SKM-1 (cell line): ENCODE measurements around the gene EPHA5.

Experiments used
- DNase-seq: peaks from one replicate; lab custom pipeline; 2025; ENCODE audit not compliant: unreplicated experiment; lab: John Stamatoyannopoulos, UW

Gene EPHA5

DNA sequence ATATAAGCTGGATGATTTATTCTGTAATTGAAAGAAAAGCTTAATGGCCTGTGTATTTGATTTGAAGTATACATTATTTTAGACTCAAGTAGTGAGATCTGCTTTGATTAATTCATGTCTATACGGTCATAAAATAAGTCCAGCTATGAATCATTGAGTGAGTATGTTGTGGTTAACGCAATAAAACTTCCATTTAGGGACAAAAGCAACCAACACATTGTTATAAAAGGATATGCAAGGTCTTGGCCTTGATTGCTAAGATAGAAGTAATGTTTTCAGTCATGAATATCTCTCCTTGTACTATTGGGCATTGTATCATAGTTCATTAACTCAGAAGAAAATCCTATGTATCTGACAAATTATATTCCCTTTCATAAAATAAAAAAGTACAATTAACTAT, 162.1 kb downstream of the EPHA5 start:
- no peak for DNase-seq

DNA sequence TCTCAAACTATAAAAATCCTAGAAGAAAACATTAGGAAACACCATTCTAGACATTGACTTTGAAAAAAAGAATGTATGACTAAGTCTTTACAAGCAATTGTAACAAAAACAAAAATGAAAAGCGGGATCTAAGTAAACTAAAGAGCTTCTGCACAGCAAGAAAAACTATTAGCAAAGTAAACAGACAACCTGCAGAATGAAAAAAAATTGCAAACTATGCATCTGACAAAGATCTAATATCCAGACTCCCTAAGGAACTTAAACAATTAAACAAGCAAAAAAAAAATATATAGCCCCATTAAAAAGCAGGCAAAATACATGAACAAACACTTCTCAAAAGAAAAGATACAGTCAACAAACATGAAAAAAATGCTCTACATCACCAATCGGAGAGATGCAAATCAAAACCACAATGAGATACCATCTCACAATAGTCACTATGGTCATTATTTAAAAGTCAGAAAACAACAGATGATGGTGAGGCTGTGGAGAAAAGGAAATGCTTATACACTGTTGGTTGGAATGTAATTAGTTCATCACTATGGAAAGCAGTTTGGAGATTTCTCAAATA, 168.1 kb downstream of the EPHA5 start:
- DNase-seq = no peak

DNA sequence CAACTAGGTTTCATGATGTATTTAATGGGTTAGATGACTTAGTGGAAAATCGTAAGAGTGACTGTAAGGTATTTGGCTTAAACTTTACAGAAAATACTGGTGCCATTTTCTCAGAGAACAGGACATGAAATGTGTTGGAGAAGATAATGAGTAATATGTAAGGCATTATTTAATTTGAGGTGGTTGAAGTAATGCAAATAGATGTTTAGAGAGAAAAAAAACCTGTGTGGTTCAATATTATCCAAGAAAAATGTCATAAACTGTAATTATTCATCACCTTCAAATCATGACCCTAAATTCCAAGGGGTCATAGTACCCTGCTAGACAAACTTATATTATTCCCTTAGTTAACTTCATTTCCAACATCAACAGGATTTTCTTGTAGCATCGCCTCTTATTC, 171.7 kb downstream of the EPHA5 start:
- no peak for DNase-seq

DNA sequence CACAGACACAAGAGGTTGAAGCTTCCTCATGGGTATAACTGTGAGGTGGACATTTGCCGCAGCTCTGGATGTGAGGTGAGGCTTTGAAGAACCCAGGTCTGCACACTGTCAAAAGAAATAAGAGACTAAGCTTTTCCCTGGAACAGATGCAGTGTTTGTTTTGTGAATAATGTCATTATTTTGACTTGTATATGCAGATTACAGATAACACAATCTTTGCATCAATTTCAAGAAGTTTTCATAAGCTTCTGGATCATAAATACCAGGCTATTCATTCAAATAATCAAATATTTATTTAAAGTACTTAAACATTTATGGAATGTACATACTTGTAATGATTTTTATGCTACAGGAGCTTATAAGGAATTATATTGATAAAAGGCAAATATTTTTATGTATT, 174.8 kb downstream of the EPHA5 start:
- DNase-seq = no peak

DNA sequence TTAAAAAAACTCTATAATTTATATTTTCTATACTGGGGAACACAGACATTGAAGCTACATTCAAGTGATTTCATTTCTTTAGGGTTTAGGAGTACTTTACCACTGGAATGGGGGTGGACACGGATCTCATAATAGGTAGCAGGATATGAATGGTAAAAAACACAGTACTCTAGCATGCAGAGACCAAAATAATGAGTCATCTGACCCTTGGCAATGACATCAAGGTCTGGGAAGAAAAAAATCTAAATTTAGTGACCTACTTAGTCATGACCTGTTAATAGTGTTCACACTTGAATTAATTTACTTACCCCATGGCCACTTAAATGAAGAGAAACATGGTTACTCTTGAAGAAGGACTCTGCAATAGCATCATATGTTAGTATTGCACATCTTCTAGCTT, 187.9 kb downstream of the EPHA5 start:
- no peak for DNase-seq

DNA sequence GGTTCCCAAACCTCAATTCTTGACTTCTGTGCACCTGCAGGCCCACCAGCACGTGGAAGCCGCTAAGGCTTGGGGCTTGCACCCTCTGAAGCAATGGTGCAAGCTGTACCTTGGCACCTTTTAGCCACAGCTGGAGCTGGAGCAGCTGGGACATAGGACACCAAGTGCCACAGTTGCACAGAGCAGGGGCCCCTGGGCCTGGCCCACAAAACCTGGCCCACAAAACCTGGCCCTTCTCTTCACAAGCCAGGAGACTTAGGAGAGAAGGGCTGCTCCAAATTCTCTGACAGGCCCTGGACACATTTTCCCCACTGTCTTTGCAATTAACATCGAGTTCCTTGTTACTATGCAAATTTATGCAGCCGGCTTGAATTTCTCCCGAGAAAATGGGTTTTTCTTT, 197.8 kb downstream of the EPHA5 start:
- no peak for DNase-seq

DNA sequence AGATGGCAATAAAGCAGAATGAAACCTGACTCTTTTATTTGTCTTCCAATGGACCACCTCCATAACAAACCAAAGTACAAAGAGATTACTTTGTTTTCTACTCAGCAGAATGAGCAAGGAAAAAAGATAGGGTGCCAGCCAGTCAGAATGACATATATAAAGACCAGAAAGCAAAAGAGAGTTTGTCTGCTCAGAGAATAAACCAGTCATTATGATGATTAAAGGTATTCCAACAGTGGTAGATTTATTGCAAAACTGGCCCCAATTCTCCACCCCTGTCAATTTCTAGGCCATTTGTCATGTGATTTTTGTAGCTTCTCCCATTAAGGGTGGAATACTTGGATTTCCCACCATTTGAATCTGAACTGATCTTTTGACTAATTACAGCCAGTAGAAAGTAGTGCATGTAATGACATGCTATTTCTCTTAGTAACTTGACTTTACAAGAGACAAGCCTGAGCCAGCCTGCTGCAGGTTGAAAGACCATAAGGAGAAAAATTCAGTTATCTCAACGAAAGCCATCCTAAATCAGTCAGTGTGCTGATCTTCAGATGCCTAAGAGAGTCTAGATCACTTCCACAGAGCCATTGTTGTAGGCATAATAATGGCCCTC, 203.1 kb downstream of the EPHA5 start:
- DNase-seq = no peak

DNA sequence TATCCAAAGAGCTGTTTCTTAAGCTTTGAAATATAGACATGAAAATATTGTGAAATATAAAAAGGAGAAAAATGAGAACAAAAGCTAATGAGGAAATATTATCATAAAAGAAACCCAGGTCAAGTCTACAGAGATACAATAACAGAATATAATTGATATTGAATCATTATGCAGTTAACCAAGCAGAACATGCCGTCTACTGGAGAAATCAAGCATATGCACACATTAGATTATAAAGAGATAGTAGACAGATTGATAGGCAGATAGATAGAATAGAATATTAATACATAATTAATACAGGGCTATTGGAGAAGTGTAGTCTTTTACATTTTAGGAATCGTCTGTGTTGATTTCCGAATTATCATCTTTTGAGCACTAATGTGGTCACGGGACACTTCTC, 208.5 kb downstream of the EPHA5 start:
- no peak for DNase-seq

DNA sequence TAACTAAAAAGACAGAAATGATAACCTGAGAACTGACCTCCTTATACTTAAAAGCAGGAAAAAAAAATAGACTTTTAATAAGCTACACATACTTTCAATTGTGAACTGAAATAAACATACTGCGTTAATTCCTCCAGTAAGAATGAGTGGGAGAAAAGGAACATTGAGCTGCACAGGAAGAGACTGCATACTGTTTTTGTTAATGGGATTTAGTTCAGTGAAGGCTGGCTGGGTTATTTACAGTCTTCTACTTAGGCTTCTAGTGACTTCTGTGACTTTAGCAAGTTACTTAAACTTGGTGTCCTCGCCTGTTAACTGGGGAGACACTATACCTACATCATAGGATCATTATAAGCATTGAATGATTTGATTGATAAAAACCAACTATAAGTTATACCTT, 213.3 kb downstream of the EPHA5 start:
- DNase-seq = no peak

DNA sequence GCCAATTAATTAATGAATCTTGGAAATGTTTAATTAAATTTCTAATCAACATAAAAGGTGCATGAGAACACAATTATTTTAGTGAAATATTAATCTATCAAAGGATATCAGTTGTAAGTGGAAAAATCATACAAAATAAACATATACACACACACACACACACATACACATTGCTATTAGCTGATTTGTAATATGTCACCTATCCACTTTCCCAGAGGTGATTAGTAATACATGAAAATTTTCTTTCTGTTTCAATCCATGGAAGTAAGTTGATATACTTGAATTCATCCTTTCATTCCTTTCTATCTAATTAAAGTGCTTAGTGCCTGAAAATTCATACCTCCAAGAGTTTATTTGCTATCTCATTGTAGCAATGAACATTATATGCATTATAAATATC, 213.7 kb downstream of the EPHA5 start:
- no peak for DNase-seq

DNA sequence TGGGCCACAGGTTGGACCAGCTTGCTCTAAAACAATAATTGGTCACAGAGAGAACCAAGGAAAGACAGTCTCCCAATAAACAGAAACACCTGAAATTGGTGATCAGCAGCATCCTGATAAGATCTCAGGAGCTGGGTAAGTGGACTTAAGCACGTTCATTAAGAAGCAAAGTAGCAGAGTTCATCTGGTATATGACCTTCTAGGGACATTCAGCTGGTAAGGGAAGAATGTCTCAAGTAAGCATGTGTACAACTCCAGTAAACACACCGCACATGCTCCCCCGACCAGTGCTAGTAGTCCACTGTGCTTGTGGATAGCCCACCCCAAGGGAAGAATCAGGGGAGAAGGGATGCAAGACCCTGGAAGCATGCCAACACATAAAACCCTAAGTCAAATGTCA, 216.9 kb downstream of the EPHA5 start:
- no peak for DNase-seq

DNA sequence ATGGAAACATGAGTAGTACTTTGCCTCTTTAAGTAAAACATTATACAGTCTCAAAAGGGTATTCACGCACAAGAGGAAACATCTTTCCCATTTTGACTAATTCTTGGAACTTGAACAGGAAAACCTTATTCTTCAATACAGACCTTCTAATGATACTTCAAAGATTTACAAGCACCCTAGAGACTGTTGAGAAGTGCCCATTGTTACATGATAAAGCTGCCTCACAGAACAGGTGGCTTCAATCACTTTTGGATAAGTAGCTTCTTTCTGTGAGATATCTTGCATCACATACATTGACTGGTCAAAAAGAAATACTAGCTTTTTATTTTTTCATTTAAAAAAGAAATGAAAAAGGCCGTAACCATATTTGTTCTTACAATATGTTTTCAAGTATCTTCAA, 219.4 kb downstream of the EPHA5 start:
- no peak for DNase-seq

DNA sequence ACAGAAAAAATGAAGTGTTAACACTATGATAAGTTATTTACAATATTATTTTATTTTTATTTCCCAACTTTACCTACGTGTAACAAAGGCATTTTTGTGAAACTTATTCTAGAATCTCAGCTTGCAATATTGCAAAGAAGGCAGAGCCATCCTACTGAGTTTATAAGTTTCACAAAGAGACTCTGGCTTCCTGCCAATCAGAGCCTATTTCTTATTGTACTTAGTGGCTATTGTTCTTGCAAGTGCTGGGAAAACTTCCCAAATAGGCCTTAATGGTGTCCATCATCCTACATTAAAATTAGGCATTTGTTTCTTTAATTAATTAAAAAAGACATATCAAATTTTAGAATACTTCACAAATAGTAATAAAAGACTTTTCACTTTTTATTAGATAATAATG, 233.2 kb downstream of the EPHA5 start:
- no peak for DNase-seq

DNA sequence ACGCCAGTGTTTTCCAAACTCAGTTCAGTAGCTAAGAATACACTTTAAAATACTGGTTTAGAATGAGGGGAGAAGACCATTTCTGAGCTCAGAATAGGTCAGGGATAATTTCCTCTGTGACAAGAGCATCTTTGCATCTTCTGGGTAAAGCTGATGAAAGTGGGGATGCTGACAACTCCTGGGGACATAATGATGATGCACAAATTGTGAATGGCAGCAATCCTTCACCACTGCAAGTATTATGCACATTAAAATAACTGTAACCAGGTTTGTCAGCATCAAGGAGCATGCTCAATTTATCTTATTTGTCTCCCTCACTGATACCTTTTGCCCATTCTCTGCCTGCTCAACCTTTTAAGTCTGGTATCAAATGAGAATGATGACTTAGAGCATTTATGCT, 248.2 kb downstream of the EPHA5 start:
- DNase-seq = no peak

DNA sequence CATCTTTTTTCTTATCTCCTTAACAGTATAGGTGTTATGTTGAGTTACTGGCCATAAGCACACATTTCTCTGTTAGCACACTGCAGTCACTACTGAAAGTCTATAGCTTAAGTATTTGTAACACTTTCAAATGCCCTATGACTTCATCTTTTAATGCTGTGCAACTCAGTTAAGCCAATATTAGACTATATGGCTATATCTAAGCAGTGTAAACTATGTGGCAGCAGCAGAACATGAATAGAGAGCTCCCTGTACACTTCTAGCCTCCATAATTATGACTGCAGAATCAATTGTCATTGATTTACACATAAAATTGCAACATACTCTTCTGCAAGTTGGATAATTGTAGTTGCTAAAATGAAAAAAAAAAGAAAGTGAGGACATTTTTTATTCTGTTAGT, 250.3 kb downstream of the EPHA5 start:
- no peak for DNase-seq

DNA sequence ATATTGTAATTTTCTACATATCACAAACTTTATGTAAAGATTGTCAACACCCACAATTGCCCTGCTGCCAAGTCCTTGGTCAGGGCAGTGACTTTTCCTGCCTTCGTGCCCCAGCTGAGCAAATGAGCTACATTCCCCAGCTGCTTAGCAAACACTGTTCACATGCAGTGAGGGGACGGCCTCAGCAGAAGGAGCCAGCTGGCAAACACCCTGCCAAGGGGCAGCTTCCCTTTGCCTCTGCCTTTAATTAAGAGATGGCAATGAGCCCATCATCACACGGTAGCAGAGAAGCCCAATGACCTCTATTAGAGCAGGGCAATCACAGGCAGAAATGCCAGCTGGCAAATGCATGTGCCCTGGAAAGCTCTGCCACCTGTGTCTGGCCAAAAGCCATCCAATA, 253.4 kb downstream of the EPHA5 start:
- DNase-seq = no peak

DNA sequence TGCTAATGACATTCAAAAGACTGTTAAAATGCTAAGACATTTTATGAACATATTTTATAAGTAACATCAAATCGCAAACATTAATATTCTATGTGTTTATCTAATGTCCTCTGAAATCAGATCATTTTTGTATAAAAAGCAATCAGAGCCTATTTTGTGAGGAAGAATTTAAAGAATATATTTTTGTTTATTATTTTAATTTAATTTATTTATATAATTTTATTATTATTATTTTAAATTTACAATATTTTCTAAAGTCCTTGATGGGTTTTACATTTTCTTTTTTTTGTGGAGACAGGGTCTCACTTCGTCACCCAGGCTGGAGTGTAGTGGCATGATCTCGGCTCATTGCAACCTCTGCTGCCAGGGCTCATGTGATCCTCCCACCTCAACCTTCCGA, 262.8 kb downstream of the EPHA5 start:
- no peak for DNase-seq

DNA sequence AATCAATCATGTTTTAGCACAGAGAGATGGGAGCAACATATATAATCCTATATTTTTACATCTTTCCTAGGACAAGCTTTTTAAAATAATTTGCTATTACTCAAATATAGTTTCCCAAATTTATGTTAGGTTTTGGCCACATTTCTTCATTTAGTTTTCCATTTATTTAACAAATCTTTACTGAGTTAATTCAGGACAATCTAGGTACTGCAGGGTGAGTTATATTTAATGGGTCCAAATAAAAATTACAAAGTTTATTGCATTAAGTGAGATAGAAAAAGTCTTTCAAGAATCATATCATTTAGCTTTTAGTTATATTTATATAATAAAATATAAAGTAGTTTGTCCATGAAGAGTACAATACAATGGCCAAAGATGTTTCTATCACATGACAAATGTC, 269.2 kb downstream of the EPHA5 start:
- no peak for DNase-seq

DNA sequence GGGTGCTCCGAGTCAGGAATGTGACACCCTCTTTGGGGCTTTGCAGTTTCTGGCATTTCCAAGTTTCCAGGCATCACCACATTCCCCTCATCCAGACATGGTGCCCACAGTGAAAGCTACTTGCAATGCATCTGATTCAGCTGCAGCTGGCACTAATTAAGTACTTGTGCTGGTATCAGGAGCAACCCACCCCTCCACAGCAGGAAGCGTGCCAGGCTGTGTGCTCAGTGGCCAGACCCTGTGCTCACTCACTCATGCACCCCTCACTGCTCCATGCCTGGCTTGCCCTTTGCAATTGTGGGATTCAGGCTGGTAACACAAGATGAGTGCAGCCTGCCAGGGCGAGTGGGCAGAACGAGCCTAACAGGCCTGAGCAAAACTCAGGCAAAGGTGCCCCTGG, 271.2 kb downstream of the EPHA5 start:
- no peak for DNase-seq

DNA sequence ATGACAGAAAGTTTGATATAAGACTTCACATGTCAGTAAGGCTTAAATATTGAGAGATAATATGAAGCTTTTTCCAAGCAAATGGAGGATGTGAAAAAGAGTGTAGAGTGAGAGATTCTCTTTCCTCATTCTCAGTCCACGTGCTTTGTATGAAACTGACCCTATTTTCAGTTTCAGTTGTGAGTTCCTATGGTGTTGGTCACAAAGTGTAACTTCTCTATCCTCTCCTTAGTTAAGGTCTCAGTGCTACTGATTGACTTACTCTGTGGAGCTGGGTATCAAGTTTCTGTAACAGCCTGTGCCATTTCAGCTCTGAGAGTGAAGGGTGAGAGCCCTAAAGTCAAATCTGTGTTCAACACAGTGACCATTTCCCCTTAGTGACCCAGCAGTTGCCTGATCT, 277.2 kb downstream of the EPHA5 start:
- DNase-seq = no peak

DNA sequence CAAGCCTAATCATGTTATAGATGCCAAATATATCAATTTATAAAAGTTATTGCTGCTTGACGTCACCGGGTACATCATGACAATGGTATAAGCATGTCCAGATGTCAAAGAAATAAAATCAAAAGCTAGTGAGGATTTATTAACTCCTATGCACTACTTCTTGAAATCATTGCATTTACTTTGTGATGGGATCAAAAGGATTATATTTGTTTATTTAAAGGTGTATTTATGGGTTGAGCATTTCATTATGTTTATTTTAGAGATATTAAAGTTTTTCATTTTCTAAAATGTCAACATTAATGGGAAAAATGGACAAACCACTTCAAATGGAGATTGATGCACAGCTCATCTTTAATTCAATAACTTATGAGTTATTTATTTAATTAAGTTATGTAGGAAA, 277.8 kb downstream of the EPHA5 start:
- DNase-seq = no peak

DNA sequence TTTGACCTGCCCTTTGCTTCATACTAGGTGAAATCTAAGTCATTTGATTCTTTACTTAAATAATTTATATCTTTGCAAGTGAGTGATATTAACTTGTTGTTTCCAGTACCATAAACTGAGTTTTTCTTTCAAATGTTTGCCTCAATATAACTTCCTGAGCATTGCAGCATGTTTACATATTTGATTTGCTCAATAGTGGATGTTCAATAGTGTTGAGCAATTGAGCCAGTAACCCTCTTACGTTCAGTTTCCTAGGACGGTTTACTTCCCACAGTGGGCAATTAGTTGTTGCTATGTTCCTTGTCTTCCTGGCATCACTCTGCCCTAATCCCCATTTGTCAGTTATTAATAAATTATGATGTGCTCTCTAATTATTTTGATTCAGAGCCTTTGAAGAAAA, 278.5 kb downstream of the EPHA5 start:
- DNase-seq = no peak

DNA sequence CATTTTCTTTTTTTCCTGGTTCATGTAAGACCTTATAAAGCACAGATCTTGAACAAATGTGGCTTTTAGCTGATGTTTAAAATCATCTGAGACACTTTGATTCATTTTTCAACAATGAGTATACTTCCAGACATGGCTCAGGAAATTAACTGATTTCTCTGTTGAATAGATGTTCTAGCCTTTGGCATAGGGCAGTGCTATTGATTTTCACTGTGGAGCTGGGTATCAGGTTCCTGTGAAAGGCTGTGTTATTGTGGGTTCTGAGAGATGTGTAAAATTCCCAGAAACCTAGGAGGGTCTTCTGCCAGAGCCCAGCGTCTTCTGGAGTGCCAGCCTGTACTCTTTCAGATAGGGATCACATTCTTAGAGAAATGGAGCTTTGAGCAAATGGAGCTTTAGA, 278.9 kb downstream of the EPHA5 start:
- no peak for DNase-seq

DNA sequence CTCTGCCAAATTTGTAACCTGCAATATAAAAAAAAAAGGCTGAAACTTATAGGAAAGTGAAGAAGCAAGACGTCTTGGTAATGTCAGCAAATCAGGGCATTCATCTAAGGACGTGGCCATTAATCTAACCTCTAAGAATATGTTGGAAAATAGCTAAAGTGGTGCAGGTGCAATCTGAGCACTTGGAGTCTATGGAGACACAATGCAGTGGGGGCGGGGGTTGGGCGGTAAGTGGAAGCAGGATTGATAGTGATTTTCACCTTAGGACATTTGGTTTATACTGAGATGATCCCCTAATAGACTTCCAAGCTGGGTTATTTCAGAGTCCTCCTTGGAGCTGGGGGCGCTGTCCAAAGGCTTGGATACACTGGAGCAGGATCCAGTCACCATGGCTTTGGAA, 283.4 kb downstream of the EPHA5 start:
- no peak for DNase-seq
